ENCODE measurements around the gene CPLANE2. TPM values are rescaled to one million over a fixed set of nuclear protein-coding genes. Genes with fewer than 3 reads are reported as not detected.

The CPLANE2 gene
- total RNA-seq, 2 experiments from 2014 or later: 1.2 to 1.4 TPM

DNA sequence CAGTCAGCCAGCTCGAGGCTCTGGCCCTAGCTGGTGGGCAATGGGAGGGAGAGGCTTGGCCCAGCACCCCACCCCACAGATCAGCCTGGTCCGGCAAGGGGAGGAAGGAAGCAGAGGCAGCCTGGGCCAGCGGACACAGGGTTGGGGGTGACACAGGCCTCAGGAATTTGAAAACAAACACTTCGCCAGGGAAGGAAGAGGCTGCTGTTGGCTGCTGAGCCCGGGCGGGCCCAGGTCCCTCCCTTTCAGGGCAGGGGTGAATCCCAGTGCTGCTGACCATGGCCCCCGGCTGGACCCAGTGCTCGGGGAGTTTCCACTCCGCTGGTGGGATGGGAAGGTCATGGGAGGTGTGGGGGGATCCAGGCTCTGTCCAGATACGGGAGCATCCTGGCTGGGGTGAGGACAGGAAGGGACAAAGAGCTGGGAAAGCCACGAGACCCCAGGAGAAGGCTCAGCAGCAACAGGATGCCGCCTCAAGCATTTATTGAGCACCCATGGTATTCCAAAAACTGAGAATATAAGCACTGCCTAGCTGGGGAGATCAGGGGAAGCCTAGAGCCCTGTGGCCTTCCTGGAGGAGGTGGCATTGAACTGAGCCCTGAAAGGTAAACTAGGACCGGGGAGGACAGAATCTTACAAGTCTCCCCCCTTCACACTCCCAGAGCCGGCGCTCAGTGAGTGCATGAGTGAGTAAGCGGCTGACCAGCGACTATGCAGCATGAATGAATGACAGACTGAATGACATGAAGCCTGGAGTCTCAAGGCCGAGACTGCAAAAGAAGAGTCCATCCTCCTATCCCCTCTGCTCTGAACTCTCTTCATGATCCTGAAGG, 54.9 kb downstream of the CPLANE2 start:
- POLR2A ChIA-PET: interaction anchor here (0.7 kb wide), 1 partner anchor 539 kb away, joined by 3 read pairs; no protein-coding TSS in a partner anchor
- Mint-ChIP-seq H3K36me3 (ENCODE audit: low read depth) (no peaks in the 10 kb centered on the region), H3K27me3 (no peaks in the 10 kb centered on the region), H3K9me3 (no peaks in the 10 kb centered on the region), H3K27ac (no peak overlapping the region), H3K4me1 (ENCODE audit: low read depth) (no peaks in the 10 kb centered on the region), H3K4me3 (no peak overlapping the region)
- no peak for TF ChIP-seq CTCF (IDR thresholded peaks at IDR 0.05)
- intact Hi-C loops (cut with micrococcal nuclease): no loop called here
- DNase-seq: no peak
- no peak for ATAC-seq
- CTCF ChIA-PET: interaction anchor here (1.1 to 2.8 kb wide), 4 partner anchors 19 to 103 kb away, joined by 3 to 11 read pairs (median 5); no protein-coding TSS in a partner anchor

Other genes with a start within 250 kb of the CPLANE2 start
- gene SRARP, start 232.9 kb downstream of the CPLANE2 start, total RNA-seq: not detected
- not detected for gene HSPB7, start 219.1 kb downstream of the CPLANE2 start, total RNA-seq
- gene CLCNKA, start 215.1 kb downstream of the CPLANE2 start, total RNA-seq: not detected
- not detected for gene CLCNKB, start 193.4 kb downstream of the CPLANE2 start, total RNA-seq
- under 1 TPM; 0.70 to 0.87 TPM for gene FAM131C, start 163.5 kb downstream of the CPLANE2 start, total RNA-seq
- not detected for gene EPHA2, start 81.1 kb downstream of the CPLANE2 start, total RNA-seq
- 1 to 10 TPM; 5.7 to 7.4 TPM for gene ARHGEF19, start 24.5 kb downstream of the CPLANE2 start, total RNA-seq
- gene FBXO42, start 115.3 kb upstream of the CPLANE2 start, total RNA-seq: 10 to 100 TPM; 19.8 to 21.3 TPM
- 100 to 1,000 TPM; 175 to 177 TPM for gene SZRD1, start 130.1 kb upstream of the CPLANE2 start, total RNA-seq
- not detected for gene SPATA21, start 200.2 kb upstream of the CPLANE2 start, total RNA-seq
- 10 to 100 TPM; 53.1 to 54.7 TPM for gene NECAP2, start 203.5 kb upstream of the CPLANE2 start, total RNA-seq

Data from activated CD8-positive, alpha-beta T cell treated with anti-CD3 and anti-CD28 coated beads for 36 hours (primary cell).